Neutrophil (primary cell): Measurements from ENCODE around the gene INKA1.

Experiments
- H3K27ac ChIP-seq: fragments of 200-600 bp; sonication (generic); 2 replicates; pipeline ENCODE4 v1.5.1; 2016; ENCODE audit warnings: mild to moderate bottlenecking, moderate library complexity
- H3K27me3 ChIP-seq: fragments of 200-600 bp; sonication (generic); 2 replicates; pipeline ENCODE4 v1.6.0; 2016; ENCODE audit warnings: mild to moderate bottlenecking
- H3K36me3 ChIP-seq: fragments of 200-600 bp; sonication (generic); 2 replicates; pipeline ENCODE4 v1.5.1; 2017
- H3K4me1 ChIP-seq, 2 experiments: fragments of 200-600 bp in 1 of 2; sonication (generic) in 1 of 2; 1 replicate in 1 of 2; 2 replicates in 1 of 2; pipeline versions ENCODE4 v1.5.1 to v1.6.1; 2013 to 2016; ENCODE audit warnings: low read depth in 1 of 2, low read length in 1 of 2, mild to moderate bottlenecking in 1 of 2, moderate library complexity in 1 of 2; ENCODE audit not compliant: control insufficient read depth in 1 of 2, insufficient read depth in 1 of 2
- H3K4me3 ChIP-seq, 2 experiments: fragments of 200-600 bp in 1 of 2; sonication (generic) in 1 of 2; 1 replicate in 1 of 2; 2 replicates in 1 of 2; pipeline ENCODE4 v1.5.1; 2013 to 2016; ENCODE audit warnings: low read depth in 1 of 2, low read length in 1 of 2, mild to moderate bottlenecking in 1 of 2, moderate library complexity in 1 of 2
- H3K9me3 ChIP-seq: fragments of 200-600 bp; sonication (generic); 2 replicates; pipeline ENCODE4 v1.5.1; 2016
- TF ChIP-seq, protein P1 (sequence below): fragments of 200-600 bp; sonication (generic); IDR thresholded peaks from 2 replicates; pipeline ENCODE4 v1.5.1; 2016; ENCODE audit warnings: antibody characterized with exemption

INKA1 gene

DNA sequence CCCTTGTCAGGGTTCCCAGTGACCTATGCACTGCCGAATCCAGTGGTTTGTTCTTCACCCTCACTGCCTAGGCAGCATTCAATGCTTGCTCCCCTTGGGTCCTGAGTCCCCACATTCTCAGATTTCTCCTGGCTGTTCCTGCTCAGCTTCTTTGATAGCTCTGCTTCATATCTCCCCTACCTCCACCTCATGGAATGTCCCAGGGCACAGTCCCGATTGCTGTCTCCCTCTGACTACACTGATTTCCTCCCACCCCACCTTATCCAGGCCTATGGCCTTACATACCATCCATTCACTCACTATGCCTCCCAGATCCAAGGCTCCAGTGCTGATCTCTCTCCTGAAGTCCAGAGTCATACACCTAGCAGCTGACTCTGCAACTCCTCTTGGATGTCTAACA is 1.9 kb upstream of the INKA1 start:
- Histone ChIP-seq H3K9me3 (no peaks in the 10 kb centered on the region), H3K36me3 (peaks cover 7% of the 10 kb centered on the region), H3K27me3 (peaks cover 25% of the 10 kb centered on the region), H3K27ac (no peak overlapping the region), H3K4me1 (peaks cover 33 to 38% of the 10 kb centered on the region in 2 experiments), H3K4me3 (no peak overlapping the region)
- TF ChIP-seq, protein P1, sequence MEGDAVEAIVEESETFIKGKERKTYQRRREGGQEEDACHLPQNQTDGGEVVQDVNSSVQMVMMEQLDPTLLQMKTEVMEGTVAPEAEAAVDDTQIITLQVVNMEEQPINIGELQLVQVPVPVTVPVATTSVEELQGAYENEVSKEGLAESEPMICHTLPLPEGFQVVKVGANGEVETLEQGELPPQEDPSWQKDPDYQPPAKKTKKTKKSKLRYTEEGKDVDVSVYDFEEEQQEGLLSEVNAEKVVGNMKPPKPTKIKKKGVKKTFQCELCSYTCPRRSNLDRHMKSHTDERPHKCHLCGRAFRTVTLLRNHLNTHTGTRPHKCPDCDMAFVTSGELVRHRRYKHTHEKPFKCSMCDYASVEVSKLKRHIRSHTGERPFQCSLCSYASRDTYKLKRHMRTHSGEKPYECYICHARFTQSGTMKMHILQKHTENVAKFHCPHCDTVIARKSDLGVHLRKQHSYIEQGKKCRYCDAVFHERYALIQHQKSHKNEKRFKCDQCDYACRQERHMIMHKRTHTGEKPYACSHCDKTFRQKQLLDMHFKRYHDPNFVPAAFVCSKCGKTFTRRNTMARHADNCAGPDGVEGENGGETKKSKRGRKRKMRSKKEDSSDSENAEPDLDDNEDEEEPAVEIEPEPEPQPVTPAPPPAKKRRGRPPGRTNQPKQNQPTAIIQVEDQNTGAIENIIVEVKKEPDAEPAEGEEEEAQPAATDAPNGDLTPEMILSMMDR, result no peak

DNA sequence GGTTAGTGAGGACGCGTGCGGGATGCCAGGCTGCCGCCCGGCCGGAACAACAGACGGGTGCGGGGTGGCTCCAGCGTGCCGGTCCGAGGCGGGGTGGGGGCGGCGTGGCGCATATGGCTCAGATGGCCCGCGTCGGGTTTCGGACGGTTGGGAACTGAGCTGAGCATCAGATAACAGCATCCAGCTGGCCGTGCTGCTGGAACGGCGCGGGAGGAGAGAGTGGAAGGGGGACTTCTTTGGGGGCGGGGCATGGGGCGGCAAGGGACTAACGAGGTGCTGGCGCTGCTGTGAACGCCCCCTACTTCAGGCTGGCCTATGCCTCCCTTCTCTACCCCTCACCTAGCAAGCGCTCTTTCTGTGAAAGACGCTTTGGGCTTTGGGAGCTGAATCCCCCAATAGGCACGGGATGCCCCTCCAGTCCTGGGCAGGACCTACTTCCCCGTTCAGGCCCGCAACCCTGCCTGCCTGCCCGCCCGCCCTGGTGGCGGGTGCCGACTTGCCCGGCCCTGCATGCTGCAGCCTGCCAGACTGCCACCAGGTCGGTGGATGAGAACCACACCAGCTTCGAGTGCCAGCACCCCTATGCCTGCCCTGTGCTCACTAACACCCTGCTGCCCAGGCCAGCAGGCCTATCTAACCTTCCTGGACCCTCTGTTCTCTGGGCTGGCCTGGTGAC is 542 bp downstream of the INKA1 start:
- Histone ChIP-seq H3K4me3 (peak overlapping the region; percentile 93 to 100), H3K27me3 (peaks cover 25% of the 10 kb centered on the region), H3K4me1 (peaks cover 48 to 55% of the 10 kb centered on the region in 2 experiments), H3K9me3 (no peaks in the 10 kb centered on the region), H3K27ac (peak overlapping the region; percentile 78), H3K36me3 (peaks cover 21% of the 10 kb centered on the region)
- TF ChIP-seq, protein P1, result no peak

DNA sequence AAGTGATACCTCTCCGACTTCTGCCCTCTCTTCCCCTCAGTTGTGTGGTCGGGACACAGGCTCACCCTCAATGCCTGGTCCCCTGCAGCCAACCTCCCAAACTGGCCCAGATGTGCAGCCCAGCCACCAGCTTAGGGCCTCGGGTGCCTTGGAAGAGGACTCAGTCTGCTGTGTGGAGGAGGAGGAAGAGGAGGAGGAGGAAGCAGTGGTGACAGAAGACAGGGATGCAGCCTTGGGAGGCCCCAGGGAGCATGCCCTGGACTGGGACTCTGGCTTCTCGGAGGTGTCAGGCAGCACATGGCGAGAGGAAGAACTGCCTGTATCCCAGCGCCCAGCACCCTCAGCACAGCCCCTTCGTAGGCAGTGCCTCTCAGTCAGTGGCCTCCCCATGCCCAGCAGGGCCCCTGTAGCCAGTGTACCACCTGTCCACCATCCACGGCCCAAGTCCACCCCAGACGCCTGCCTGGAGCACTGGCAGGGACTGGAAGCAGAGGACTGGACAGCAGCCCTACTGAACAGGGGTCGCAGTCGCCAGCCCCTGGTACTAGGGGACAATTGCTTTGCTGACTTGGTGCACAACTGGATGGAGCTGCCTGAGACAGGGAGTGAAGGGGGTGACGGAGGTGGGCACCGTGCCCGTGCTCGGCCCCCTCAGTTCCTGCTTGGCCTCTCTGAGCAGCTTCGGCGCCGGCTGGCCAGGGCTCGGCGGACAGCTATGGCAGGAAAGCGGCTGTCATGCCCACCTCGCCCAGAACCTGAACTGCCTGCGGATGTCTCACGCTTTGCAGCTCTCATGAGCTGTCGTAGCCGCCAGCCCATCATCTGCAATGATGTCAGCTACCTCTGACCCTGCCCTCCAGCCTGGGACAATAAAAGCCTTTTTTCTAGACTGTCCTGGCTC is 1.3 kb downstream of the INKA1 start:
- no peaks in the 10 kb centered on the region for H3K9me3 ChIP-seq
- H3K4me1 ChIP-seq, result peaks cover 48 to 55% of the 10 kb centered on the region in 2 experiments
- peaks cover 25% of the 10 kb centered on the region for H3K27me3 ChIP-seq
- H3K27ac ChIP-seq, result no peak overlapping the region
- peak overlapping the region; percentile 93 to 100 for H3K4me3 ChIP-seq
- H3K36me3 ChIP-seq, result peaks cover 29% of the 10 kb centered on the region
- TF ChIP-seq, protein P1, result no peak

DNA sequence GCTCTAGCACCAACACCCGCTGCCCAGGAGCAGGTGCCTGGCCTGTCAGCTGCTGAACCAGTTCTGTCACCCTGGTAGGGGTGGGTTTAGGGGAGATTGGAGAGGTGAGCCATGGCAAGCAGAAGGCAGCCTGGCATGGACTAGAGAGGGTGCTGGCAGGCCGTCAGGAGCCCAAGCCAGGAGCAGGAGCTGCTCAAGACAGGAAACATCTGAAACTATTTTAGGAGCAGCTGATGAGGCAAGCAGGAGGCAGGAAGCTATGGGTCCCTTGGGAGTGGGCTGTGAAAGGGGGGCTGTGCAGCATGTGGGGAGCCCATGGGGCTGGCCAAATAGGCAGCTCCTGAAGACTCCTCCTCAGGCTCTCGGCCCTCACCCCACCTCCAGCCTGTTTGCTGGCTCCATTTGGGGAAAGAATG is 2.3 kb downstream of the INKA1 start:
- Histone ChIP-seq H3K27me3 (peaks cover 25% of the 10 kb centered on the region), H3K4me1 (peaks cover 48 to 55% of the 10 kb centered on the region in 2 experiments), H3K27ac (no peak overlapping the region), H3K36me3 (peaks cover 39% of the 10 kb centered on the region), H3K4me3 (no peak overlapping the region), H3K9me3 (no peaks in the 10 kb centered on the region)
- TF ChIP-seq, protein P1, result no peak

DNA sequence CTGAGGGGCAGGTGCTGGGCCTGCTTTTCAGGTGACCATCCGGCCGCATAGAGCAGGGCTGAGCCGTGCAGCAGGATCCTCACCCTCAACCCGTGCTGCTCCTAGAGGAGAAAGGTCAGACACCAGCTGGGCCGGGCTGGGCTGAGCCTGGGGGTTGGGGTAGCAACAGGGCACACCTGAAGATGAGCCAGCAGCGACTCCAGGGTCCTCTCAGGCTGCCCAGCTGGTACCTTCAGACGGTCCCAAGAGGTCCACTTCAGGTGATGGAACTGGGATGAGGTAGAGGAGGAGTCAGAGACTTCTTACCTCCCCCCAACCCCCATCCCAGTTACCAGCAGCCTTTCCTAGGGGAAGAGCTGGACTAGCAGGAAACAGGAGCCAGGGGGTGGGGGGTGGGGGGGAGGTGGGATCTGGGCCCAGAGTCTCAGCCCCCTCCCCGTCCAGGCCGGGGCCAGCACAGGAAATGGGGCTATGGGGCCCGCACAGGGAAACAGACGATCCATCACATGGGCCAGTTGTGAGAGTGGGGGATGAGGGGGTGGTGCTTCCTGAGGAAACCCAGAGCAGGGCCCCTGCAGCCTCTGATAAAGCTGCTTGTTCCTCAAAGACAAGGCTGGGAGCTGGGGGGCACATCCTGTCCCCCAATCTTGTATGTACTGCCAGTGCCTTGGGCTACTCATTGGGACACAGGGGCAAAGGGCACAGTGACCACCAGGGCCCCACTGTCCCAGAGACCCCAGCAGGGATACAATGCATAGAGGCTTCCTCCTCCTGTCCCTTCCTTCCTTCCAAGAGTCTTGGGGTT is 3.0 kb downstream of the INKA1 start:
- H3K27me3 ChIP-seq, result peaks cover 23% of the 10 kb centered on the region
- peak overlapping the region; percentile 10 for H3K27ac ChIP-seq
- TF ChIP-seq, protein P1, result no peak
- peaks cover 48 to 55% of the 10 kb centered on the region in 2 experiments for H3K4me1 ChIP-seq
- H3K36me3 ChIP-seq, result peaks cover 46% of the 10 kb centered on the region
- no peaks in the 10 kb centered on the region for H3K9me3 ChIP-seq
- no peak overlapping the region for H3K4me3 ChIP-seq
